ENCODE measurements around the gene SURF4.
"Not testable (repeated sequence)": the region's sequence is repeated elsewhere in the genome, so short reads cannot be mapped to it uniquely, and the experiment has no call there.

The SURF4 gene

GRCh38 chr9:133397370-133397769 lies 21.5 kb upstream of the SURF4 start:
- no peak for DNase-seq

DNA sequence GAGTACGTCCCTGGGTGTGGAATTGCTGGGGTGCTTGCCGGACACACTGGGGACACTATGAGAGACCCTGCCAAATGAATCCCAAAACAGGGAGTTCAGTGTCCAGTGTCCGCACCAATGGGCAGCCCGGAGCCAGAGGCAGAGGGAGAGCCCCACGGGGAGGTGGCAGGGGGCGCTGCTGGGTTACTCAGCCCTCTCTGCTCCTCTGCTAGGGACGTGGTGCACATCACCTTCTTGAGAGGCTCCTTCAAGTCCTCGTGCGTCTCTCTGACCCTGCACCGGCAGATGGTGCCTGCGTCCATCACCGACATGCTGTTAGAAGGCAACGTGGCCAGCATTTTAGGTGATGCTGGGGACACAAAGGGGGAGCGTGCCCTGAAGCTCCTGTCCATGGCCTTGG lies 21.1 kb upstream of the SURF4 start:
- no peak for DNase-seq

DNA sequence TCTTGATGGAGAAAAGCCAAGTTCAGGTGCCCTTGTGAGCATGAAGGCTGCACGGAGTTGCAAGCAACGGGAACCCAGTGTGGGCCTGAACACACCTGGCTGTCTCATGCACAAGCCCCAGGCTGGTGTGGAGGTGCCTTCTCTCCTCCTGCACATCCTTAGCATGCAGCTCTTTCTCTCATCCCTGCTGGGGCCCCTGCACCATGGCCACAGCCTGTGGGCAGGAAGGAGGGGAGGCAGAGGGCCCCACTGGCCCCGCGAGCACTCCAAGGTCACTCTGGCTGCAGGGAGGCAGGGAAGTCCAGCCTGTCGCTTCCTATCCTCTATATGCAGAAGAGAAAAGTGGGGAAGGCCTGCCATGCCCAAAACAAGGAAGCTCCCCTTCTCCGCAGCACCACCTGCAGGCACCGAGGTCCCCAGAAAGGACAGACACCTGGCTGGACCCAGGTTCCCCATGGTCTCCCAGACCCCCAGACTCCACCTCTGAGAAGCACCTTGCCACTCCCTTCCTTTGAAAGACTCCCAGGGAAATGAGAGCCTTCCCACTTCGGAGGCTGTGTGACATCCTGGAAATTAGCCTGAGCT lies 18.9 kb upstream of the SURF4 start:
- DNase-seq: no peak

GRCh38 chr9:133393399-133393798 lies 17.5 kb upstream of the SURF4 start:
- DNase-seq: no peak

DNA sequence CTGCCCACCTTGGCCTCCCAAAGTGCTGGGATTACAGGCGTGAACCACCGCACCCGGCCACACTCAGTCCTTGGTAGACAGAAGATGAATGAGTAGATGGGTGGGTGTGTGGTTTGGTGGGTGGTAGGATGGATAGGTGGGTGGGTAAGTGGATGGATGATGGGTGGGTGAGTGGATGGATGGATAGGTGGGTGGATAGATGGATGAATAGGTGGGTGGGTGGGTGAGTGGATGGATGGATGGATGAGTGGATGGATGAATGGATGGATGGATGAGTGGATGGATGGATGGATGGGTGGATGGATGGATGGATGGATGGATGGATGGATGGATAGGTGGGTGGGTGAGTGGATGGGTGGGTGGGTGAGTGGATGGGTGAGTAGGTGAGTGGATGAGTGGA lies 16.4 kb upstream of the SURF4 start:
- not testable (repeated sequence) for DNase-seq

GRCh38 chr9:133391449-133391848 lies 15.6 kb upstream of the SURF4 start:
- not testable (repeated sequence) for DNase-seq

GRCh38 chr9:133390713-133391112 lies 14.9 kb upstream of the SURF4 start:
- no peak for DNase-seq

- DNase-seq: no peak
Observed at GRCh38 chr9:133389562-133389961, 13.7 kb upstream of the SURF4 start.

DNA sequence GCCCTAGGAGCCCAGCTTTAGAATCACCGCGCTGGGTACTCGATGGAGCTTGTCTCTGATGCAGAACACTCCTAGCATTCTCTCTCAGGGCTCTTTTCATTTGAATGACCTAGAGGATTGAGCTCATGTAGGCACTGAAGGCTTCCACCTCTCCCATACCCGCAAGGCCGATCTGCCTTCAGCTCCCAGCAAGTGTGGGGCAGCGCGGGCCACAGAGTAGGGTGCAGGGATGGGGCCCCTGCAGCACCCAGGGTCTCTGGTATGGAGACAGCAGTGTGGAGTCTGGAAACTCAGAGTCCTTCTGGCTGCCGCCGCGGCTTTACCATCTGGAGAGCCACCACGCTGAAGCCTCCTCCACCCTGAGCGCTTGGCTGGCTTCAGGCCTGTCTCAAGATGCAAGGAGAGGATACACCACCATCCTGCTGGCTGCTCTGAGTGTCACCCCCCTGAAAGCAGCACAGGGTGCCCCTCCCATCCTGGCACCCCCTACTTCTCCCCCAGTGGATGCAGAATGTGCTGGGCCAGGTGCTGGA lies 13.2 kb upstream of the SURF4 start:
- DNase-seq: no peak

DNA sequence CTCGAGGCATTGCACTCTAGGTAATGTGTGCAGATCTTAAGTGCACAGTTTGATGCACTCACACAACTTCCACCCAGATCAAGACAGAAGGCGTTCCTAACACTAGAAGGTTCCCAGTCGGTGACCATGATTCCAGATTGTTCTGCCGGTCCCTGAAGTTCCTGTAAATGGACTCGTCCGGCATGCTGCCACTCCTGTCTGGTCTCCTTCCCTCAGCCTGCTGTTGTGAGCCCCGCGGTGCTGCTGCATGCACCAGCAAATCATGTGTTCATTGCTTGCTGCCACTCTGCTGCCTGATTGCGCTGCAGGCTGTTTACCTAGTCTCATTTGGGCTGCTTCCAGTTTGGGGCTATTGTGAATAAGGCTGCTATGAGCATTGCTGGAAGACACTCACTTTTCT lies 11.8 kb upstream of the SURF4 start:
- no peak for DNase-seq

- DNase-seq: no peak
Observed at GRCh38 chr9:133386338-133386737, 10.5 kb upstream of the SURF4 start.

- no peak for DNase-seq
Observed at GRCh38 chr9:133385452-133385851, 9.6 kb upstream of the SURF4 start.

- DNase-seq: no peak
Observed at GRCh38 chr9:133384736-133385321, 9.0 kb upstream of the SURF4 start.

- no peak for DNase-seq
Observed at GRCh38 chr9:133383438-133383837, 7.6 kb upstream of the SURF4 start.

- no peak for DNase-seq
Observed at GRCh38 chr9:133382507-133383141, 6.8 kb upstream of the SURF4 start.

- DNase-seq: no peak
Observed at GRCh38 chr9:133380734-133381133, 4.9 kb upstream of the SURF4 start.

- DNase-seq: no peak
Observed at GRCh38 chr9:133379153-133380086, 3.6 kb upstream of the SURF4 start.

- DNase-seq: no peak
Observed at GRCh38 chr9:133378408-133378962, 2.6 kb upstream of the SURF4 start.

DNA sequence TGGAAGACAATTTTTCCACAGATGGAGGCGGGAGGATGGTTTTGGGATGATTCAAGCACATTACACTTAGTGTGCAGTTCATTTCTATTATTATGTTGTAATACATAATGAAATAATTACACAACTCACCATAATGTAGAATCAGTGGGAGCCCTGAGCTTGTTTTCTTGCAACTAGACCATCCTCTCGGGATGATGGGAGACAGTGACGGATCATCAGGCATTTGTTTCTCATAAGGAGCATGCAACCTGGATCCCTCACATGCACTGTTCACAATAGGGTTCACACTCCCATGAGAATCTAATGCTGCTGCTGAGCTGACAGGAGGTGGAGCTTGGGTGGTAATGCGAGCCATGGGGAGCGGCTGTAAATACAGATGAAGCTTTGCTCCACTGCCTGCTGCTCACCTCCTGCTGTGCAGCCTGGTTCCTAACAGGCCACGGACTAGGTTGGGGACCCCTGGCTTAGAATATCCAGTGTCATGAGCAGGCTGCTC lies 1.9 kb upstream of the SURF4 start:
- DNase-seq: no peak

- not testable (repeated sequence) for DNase-seq
Observed at GRCh38 chr9:133377280-133377679, 1.4 kb upstream of the SURF4 start.

GRCh38 chr9:133375116-133375723 lies 640 bp downstream of the SURF4 start:
- peak; percentile 72 for DNase-seq

DNA sequence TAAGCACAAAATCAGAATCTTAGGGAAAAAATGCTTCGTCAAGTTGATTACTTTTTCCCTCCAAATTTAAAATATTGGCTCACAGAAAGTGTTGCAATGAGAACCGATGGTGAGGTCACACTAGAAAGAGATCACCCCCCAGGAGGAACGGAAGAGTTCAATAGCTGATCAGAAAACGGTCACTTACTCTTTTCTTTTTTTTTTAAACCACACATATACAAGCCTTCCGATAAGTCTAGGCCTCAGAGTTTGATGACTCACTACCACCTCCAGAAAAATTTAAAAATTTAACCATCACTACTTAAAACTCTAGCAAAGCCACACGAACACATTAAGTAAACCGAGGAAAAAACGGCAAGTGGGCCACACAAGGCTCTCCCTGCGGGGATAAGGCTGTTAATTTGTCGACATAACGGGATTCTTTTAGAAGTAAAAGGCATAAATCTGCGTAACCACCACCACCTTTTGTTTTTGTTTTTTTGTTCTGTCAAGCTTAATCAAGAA lies 1.2 kb downstream of the SURF4 start:
- peak; percentile 69 for DNase-seq

All from activated CD8-positive, alpha-beta memory T cell treated with anti-CD3 and anti-CD28 coated beads for 24 hours (primary cell).